Activated CD4-positive, CD25-positive, alpha-beta regulatory T cell treated with anti-CD3 and anti-CD28 coated beads, Interleukin-2, amount 50 U/mL, for 16 hours (primary cell): ENCODE results near the gene FAAP20.

ENCODE experiments used
- DNase-seq: peaks from one replicate; pipeline ENCODE4 v3.0.0-alpha.2; 2020; ENCODE audit warnings: low read depth, low spot score

The FAAP20 gene

GRCh38 chr1:2230781-2231531 lies 36.4 kb upstream of the FAAP20 start:
- DNase-seq: no peak

- DNase-seq: no peak
These were observed 35.5 kb upstream of the FAAP20 start for GRCh38 chr1:2229911-2230731.

GRCh38 chr1:2229037-2229864 lies 34.7 kb upstream of the FAAP20 start:
- no peak for DNase-seq

- no peak for DNase-seq
These were observed 34.1 kb upstream of the FAAP20 start for GRCh38 chr1:2228694-2229036.

- DNase-seq: no peak
These were observed 33.6 kb upstream of the FAAP20 start, which contains the start of gene SKI for GRCh38 chr1:2228157-2228594. Gene SKI (plus strand): TSS chr1:2228319. CDS start chr1:2228767, 448 bp downstream.

GRCh38 chr1:2227346-2228156 lies 33.0 kb upstream of the FAAP20 start:
- DNase-seq: peak; percentile 84

GRCh38 chr1:2226525-2227345 lies 32.2 kb upstream of the FAAP20 start:
- DNase-seq: no peak

GRCh38 chr1:2224631-2225428 lies 30.3 kb upstream of the FAAP20 start:
- no peak for DNase-seq

- DNase-seq: no peak
These were observed 29.6 kb upstream of the FAAP20 start for GRCh38 chr1:2224170-2224584.

- no peak for DNase-seq
These were observed 26.7 kb upstream of the FAAP20 start for GRCh38 chr1:2221271-2221670.

- DNase-seq: no peak
These were observed 22.1 kb upstream of the FAAP20 start for GRCh38 chr1:2216767-2217058.

- DNase-seq: no peak
These were observed 21.6 kb upstream of the FAAP20 start for GRCh38 chr1:2215909-2216766.

- DNase-seq: no peak
These were observed 20.8 kb upstream of the FAAP20 start for GRCh38 chr1:2215329-2215728.

GRCh38 chr1:2214541-2215241 lies 20.1 kb upstream of the FAAP20 start:
- no peak for DNase-seq

- DNase-seq: no peak
These were observed 19.3 kb upstream of the FAAP20 start for GRCh38 chr1:2213576-2214505.

- DNase-seq: no peak
These were observed 18.2 kb upstream of the FAAP20 start for GRCh38 chr1:2212532-2213491.
